ENCODE data around the gene TMIGD2.
"Not testable (repeated sequence)": the region's sequence is repeated elsewhere in the genome, so short reads cannot be mapped to it uniquely, and the experiment has no call there.

Gene TMIGD2

GRCh38 chr19:4286141-4286540, 16.0 kb downstream of the TMIGD2 start:
- not testable (repeated sequence) for H2BK12ac ChIP-seq (ENCODE audit: low read length in 2 of 2); H3K9ac ChIP-seq (ENCODE audit: low read length); H3K4me1 ChIP-seq (ENCODE audit: control insufficient read depth, insufficient read depth, low read depth, low read length); H3K4me2 ChIP-seq (ENCODE audit: low read length, poor library complexity, severe bottlenecking); H3K4me3 ChIP-seq (ENCODE audit: insufficient read depth in 1 of 2, low read depth in 1 of 2, low read length in 2 of 2); H2AK5ac ChIP-seq (ENCODE audit: low read length, severe bottlenecking); H3K23ac ChIP-seq (ENCODE audit: low read length in 2 of 2); H3K27ac ChIP-seq (ENCODE audit: low read length, poor library complexity, severe bottlenecking); H4K91ac ChIP-seq (ENCODE audit: low read length); DNase-seq; H3K18ac ChIP-seq (ENCODE audit: low read depth in 1 of 2, low read length in 2 of 2); H3K4ac ChIP-seq (ENCODE audit: low read depth in 1 of 2, low read length in 2 of 2); H2BK5ac ChIP-seq (ENCODE audit: low read depth, low read length, poor library complexity, severe bottlenecking); H3K14ac ChIP-seq (ENCODE audit: low read length in 2 of 2); H2AFZ ChIP-seq (ENCODE audit: low read depth, low read length); H3K79me1 ChIP-seq (replicated peaks; ENCODE audit: low read length, poor library complexity, severe bottlenecking); H4K8ac ChIP-seq (ENCODE audit: low read length); H3K9me3 ChIP-seq (ENCODE audit: control insufficient read depth, low read length); H3K36me3 ChIP-seq (ENCODE audit: control insufficient read depth in 1 of 2, insufficient read depth in 2 of 2, low read depth in 1 of 2, low read length in 2 of 2); H2BK120ac ChIP-seq (ENCODE audit: low read depth, low read length); H2BK15ac ChIP-seq (ENCODE audit: low read depth, poor library complexity, severe bottlenecking)
- H3K27me3 ChIP-seq (ENCODE audit: control insufficient read depth in 1 of 2, insufficient read depth in 1 of 2, low read length in 2 of 2): peaks cover 38 to 53% of the 10 kb centered on the region in 2 experiments
- 91% methylated on average over 4 of the region's 4 CpGs for WGBS

GRCh38 chr19:4284974-4285373, 17.2 kb downstream of the TMIGD2 start:
- no peak for DNase-seq
- Histone ChIP-seq H3K4me1 (ENCODE audit: control insufficient read depth, insufficient read depth, low read depth, low read length) (peaks cover 4% of the 10 kb centered on the region), H3K18ac (ENCODE audit: low read depth in 1 of 2, low read length in 2 of 2) (no peak overlapping the region), H3K36me3 (ENCODE audit: control insufficient read depth in 1 of 2, insufficient read depth in 2 of 2, low read depth in 1 of 2, low read length in 2 of 2) (no peaks in the 10 kb centered on the region), H2AK5ac (ENCODE audit: low read length, severe bottlenecking) (no peak overlapping the region), H2AFZ (ENCODE audit: low read depth, low read length) (no peak overlapping the region), H3K9me3 (ENCODE audit: control insufficient read depth, low read length) (no peaks in the 10 kb centered on the region), H3K23ac (ENCODE audit: low read length in 2 of 2) (no peak overlapping the region), H2BK15ac (ENCODE audit: low read depth, poor library complexity, severe bottlenecking) (no peak overlapping the region), H2BK120ac (ENCODE audit: low read depth, low read length) (no peak overlapping the region), H4K8ac (ENCODE audit: low read length) (no peak overlapping the region), H3K4me2 (ENCODE audit: low read length, poor library complexity, severe bottlenecking) (no peak overlapping the region), H3K79me1 (replicated peaks; ENCODE audit: low read length, poor library complexity, severe bottlenecking) (no peaks in the 10 kb centered on the region), H3K4me3 (ENCODE audit: insufficient read depth in 1 of 2, low read depth in 1 of 2, low read length in 2 of 2) (no peak overlapping the region), H2BK5ac (ENCODE audit: low read depth, low read length, poor library complexity, severe bottlenecking) (no peak overlapping the region), H3K27ac (ENCODE audit: low read length, poor library complexity, severe bottlenecking) (no peak overlapping the region), H3K14ac (ENCODE audit: low read length in 2 of 2) (no peak overlapping the region), H3K4ac (ENCODE audit: low read depth in 1 of 2, low read length in 2 of 2) (no peak overlapping the region), H3K9ac (ENCODE audit: low read length) (no peak overlapping the region), H2BK12ac (ENCODE audit: low read length in 2 of 2) (no peak overlapping the region), H3K27me3 (ENCODE audit: control insufficient read depth in 1 of 2, insufficient read depth in 1 of 2, low read length in 2 of 2) (peaks cover 49 to 54% of the 10 kb centered on the region in 2 experiments), H4K91ac (ENCODE audit: low read length) (no peak overlapping the region)
- 81% methylated on average over 6 of the region's 6 CpGs for WGBS

- H3K9ac ChIP-seq (ENCODE audit: low read length): no peak overlapping the region
- H3K4me1 ChIP-seq (ENCODE audit: control insufficient read depth, insufficient read depth, low read depth, low read length): peaks cover 10% of the 10 kb centered on the region
- no peak overlapping the region for H2BK12ac ChIP-seq (ENCODE audit: low read length in 2 of 2)
- no peak overlapping the region for H3K4me2 ChIP-seq (ENCODE audit: low read length, poor library complexity, severe bottlenecking)
- peaks cover 54 to 60% of the 10 kb centered on the region in 2 experiments for H3K27me3 ChIP-seq (ENCODE audit: control insufficient read depth in 1 of 2, insufficient read depth in 1 of 2, low read length in 2 of 2)
- no peak overlapping the region for H3K14ac ChIP-seq (ENCODE audit: low read length in 2 of 2)
- no peaks in the 10 kb centered on the region for H3K36me3 ChIP-seq (ENCODE audit: control insufficient read depth in 1 of 2, insufficient read depth in 2 of 2, low read depth in 1 of 2, low read length in 2 of 2)
- H3K79me1 ChIP-seq (replicated peaks; ENCODE audit: low read length, poor library complexity, severe bottlenecking): no peaks in the 10 kb centered on the region
- H2AFZ ChIP-seq (ENCODE audit: low read depth, low read length): no peak overlapping the region
- H2BK15ac ChIP-seq (ENCODE audit: low read depth, poor library complexity, severe bottlenecking): no peak overlapping the region
- no peak overlapping the region for H3K4me3 ChIP-seq (ENCODE audit: insufficient read depth in 1 of 2, low read depth in 1 of 2, low read length in 2 of 2)
- no peak overlapping the region for H3K4ac ChIP-seq (ENCODE audit: low read depth in 1 of 2, low read length in 2 of 2)
- no peak overlapping the region for H2BK5ac ChIP-seq (ENCODE audit: low read depth, low read length, poor library complexity, severe bottlenecking)
- no peak overlapping the region for H4K8ac ChIP-seq (ENCODE audit: low read length)
- H4K91ac ChIP-seq (ENCODE audit: low read length): no peak overlapping the region
- H3K23ac ChIP-seq (ENCODE audit: low read length in 2 of 2): no peak overlapping the region
- no peak for DNase-seq
- no peak overlapping the region for H3K27ac ChIP-seq (ENCODE audit: low read length, poor library complexity, severe bottlenecking)
- WGBS: 57% methylated on average over 17 of the region's 20 CpGs
- H3K18ac ChIP-seq (ENCODE audit: low read depth in 1 of 2, low read length in 2 of 2): no peak overlapping the region
- no peaks in the 10 kb centered on the region for H3K9me3 ChIP-seq (ENCODE audit: control insufficient read depth, low read length)
- H2BK120ac ChIP-seq (ENCODE audit: low read depth, low read length): no peak overlapping the region
- no peak overlapping the region for H2AK5ac ChIP-seq (ENCODE audit: low read length, severe bottlenecking)
Measured at GRCh38 chr19:4284176-4284958, 17.8 kb downstream of the TMIGD2 start.

GRCh38 chr19:4279530-4280422, 22.4 kb downstream of the TMIGD2 start:
- H2BK15ac ChIP-seq (ENCODE audit: low read depth, poor library complexity, severe bottlenecking): no peak overlapping the region

More at GRCh38 chr19:4279530-4280422, 22.4 kb downstream of the TMIGD2 start:
- Histone ChIP-seq H3K4ac (ENCODE audit: low read depth in 1 of 2, low read length in 2 of 2) (no peak overlapping the region), H3K4me1 (ENCODE audit: control insufficient read depth, insufficient read depth, low read depth, low read length) (peaks cover 21% of the 10 kb centered on the region), H3K23ac (ENCODE audit: low read length in 2 of 2) (no peak overlapping the region), H4K91ac (ENCODE audit: low read length) (no peak overlapping the region), H3K18ac (ENCODE audit: low read depth in 1 of 2, low read length in 2 of 2) (no peak overlapping the region), H3K4me3 (ENCODE audit: insufficient read depth in 1 of 2, low read depth in 1 of 2, low read length in 2 of 2) (no peak overlapping the region), H3K79me1 (replicated peaks; ENCODE audit: low read length, poor library complexity, severe bottlenecking) (no peaks in the 10 kb centered on the region), H3K27me3 (ENCODE audit: control insufficient read depth in 1 of 2, insufficient read depth in 1 of 2, low read length in 2 of 2) (peaks cover 61% of the 10 kb centered on the region in 2 experiments), H2AFZ (ENCODE audit: low read depth, low read length) (no peak overlapping the region), H3K36me3 (ENCODE audit: control insufficient read depth in 1 of 2, insufficient read depth in 2 of 2, low read depth in 1 of 2, low read length in 2 of 2) (no peaks in the 10 kb centered on the region), H3K27ac (ENCODE audit: low read length, poor library complexity, severe bottlenecking) (no peak overlapping the region), H2AK5ac (ENCODE audit: low read length, severe bottlenecking) (no peak overlapping the region), H2BK120ac (ENCODE audit: low read depth, low read length) (no peak overlapping the region), H4K8ac (ENCODE audit: low read length) (no peak overlapping the region), H2BK5ac (ENCODE audit: low read depth, low read length, poor library complexity, severe bottlenecking) (no peak overlapping the region), H3K9ac (ENCODE audit: low read length) (no peak overlapping the region), H3K14ac (ENCODE audit: low read length in 2 of 2) (no peak overlapping the region), H2BK12ac (ENCODE audit: low read length in 2 of 2) (no peak overlapping the region), H3K9me3 (ENCODE audit: control insufficient read depth, low read length) (no peaks in the 10 kb centered on the region), H3K4me2 (ENCODE audit: low read length, poor library complexity, severe bottlenecking) (peak overlapping the region; percentile 59)
- WGBS: 3% methylated on average over 71 of the region's 71 CpGs
- no peak for DNase-seq

Data from mesenchymal stem cell (in vitro differentiated cells and primary cell).